Measurements from ENCODE around the gene UBALD2. TPM values are rescaled to one million over a fixed set of nuclear protein-coding genes. Genes with fewer than 3 reads are reported as not detected.
"Not testable (repeated sequence)": the region's sequence is repeated elsewhere in the genome, so short reads cannot be mapped to it uniquely, and the experiment has no call there.

Gene UBALD2
- total RNA-seq, 1 donor from 2014 or later = 38.4 TPM

DNA sequence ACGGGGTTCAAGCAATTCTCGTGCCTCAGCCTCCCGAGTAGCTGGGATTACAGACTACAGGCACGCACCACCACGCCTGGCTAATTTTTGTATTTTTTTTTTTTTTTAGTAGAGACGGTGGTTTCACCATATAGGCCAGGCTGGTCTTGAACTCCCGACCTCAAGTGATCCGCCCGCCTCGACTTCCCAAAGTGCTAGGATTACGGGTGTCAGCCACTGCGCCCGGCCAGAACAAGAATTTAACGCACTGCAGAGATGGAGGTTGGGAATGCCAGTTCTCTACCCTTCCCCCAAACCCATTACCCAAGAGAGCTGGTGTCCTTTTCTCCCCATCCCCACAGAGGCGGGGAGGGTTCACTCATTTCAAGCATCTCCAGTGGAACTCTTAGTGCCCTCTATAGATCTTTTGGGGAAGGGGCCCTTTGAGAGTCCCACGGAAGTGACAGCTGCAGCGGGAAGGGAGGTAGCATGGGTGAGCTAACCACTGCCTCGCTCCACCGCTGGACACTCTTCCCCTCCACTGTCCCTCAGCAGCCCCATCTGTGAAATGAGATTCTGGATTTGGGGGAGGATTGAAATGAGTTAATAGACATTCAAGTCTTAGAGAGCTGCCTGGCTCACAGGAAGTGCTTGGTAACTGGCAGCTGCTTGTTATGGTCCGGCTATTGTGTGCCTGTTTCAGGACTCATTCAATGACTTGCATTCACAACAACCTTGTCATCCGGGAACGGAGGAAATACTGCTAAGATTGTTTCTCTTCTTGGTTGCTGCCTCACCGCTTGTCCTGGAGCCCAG is 3.5 kb upstream of the UBALD2 start:
- no peak for DNase-seq (ENCODE audit: low spot score)

GRCh38 chr17:76262732-76263344 is 2.3 kb upstream of the UBALD2 start:
- ATAC-seq (no peak), DNase-seq (ENCODE audit: low spot score) (no peak)
- intact Hi-C loops (cut with DNase I) = no loop called here

More for the DNA sequence above, 3.5 kb upstream of the UBALD2 start:
- no peak for ATAC-seq
- intact Hi-C loops (cut with DNase I) = no loop called here

DNA sequence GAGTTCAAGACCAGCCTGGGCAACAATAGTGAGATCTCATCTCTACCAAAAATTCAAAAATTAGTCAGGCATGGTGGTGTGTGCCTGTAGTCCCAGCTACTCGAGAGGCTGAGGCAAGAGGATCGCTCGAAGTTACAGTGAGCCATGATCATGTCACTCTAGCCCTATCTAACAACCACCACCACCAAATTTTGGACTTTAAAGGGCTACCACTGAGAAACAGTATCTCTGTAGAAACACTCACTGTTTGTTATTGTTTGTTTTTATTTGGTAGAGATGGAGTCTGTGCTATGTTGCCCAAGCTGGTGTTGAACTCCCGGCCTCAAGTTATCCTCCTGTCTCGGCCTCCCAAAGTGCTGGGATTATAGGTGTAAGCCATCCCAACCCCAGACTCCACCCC is 1.3 kb upstream of the UBALD2 start:
- intact Hi-C loops (cut with DNase I) = no loop called here
- DNase-seq (ENCODE audit: low spot score) (no peak), ATAC-seq (no peak)

GRCh38 chr17:76264425-76264754 is 758 bp upstream of the UBALD2 start:
- DNase-seq (ENCODE audit: low spot score) (no peak), ATAC-seq (no peak)
- intact Hi-C loops (cut with DNase I) = no loop called here

DNA sequence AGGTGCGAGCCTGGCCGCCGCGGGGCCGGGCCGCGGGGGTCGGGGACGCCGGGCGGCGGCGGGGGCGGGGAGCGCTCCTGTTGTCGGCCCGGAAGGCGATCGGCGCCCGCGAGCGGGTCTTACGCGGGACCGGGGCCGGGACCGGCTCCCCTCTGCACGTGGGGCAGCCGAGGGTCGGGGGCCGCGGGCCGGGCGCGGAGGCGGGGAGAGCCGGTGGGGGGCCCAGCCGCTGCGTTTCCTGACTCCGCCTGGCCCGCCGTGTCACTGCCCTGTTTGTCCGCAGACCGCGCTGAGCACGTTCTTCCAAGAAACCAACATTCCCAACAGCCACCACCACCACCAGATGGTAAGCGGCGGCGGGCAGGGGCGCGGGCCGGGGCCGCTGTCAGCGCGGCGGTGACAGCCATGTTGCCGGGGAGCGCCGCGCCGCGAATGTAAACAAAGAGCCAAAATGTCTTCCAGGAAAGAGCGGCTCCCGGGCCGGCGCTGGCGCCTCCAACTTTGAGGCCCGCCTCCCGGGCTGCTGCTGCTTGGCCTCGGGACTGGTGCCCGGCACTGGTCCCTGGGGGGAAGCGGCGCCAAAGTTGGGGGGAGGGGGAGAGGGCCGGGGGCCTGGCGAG is 586 bp downstream of the UBALD2 start:
- no peak for ATAC-seq
- no peak for DNase-seq (ENCODE audit: low spot score)
- intact Hi-C loops (cut with DNase I) = no loop called here

DNA sequence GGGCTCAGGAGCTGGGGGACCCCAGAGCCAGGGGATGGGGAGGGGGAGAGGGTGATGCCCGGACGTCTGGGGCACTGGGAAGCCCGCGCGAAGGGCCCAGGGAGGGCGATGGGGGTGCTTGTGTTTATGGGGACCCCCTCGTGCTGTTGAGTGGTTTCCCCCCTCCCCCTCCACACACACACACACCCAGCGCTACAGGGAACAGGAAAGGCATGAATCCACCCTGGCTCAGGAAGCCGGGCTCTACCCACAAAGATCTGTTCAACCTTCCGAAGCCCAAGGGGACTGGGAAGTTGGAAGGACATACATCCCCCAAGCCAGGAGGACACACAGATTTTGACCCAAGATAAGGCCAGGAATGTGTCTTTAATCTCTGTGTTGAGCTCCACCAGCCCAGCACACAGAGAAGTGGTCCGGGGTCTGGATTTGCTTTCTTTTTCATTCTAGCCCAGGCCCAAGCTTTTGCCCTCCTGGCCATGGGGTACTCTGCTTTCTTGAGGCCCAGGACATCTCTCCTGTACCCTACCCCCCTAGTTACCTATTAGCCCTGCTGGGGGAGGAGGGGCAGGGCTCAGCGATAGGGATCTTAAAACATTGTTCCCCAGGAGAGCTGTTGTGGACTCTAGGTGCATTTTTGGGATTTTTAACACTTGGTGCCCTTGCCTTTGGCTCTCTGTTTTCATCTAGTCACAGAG is 1.2 kb downstream of the UBALD2 start:
- no peak for ATAC-seq
- intact Hi-C loops (cut with DNase I) = no loop called here
- no peak for DNase-seq (ENCODE audit: low spot score)

DNA sequence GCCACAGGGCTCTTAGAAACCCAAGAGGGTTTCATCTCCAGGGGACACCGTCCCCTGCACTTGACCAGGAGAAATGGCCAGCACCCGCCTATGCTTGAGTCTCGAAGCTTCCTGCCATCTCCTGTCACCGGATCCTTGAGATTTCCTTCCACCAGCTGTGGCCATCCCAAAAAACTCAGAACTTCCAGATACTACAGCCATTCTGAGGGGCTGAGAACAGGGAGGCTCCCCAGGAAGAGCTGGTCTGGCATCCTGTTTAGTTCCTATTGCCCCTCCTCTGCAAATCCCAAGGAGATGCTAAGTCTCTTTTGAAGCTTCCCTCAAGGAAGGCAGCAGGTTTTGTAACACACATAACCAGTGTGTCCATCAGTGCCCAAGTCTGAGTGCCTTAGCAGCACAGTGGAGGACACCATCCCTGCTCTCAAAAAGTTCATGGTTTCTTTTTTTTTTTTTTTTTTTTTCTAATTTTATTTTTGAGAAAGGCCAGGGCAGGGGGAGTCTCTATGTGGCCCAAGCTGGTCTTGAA is 2.0 kb downstream of the UBALD2 start:
- ATAC-seq (no peak), DNase-seq (ENCODE audit: low spot score) (no peak)
- intact Hi-C loops (cut with DNase I) = no loop called here

DNA sequence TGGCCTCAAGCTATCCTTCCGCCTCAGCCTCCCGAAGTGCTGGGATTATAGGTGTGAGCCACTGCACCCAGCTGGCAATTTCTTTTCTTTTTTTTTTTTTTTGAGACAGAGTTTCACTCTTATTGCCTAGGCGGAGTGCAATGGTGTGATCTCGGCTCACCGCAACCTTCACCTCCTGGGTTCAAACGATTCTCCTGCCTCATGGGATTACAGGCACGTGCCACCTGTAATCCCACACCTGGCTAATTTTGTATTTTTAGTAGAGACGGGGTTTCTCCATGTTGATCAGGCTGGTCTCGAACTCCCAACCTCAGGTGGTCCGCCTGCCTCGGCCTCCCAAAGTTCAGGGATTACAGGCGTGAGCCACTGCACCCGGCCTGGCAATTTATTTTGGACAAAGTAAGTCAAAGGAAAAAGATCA is 2.4 kb downstream of the UBALD2 start:
- ATAC-seq; DNase-seq (ENCODE audit: low spot score); intact Hi-C loops (cut with DNase I): not testable (repeated sequence)

DNA sequence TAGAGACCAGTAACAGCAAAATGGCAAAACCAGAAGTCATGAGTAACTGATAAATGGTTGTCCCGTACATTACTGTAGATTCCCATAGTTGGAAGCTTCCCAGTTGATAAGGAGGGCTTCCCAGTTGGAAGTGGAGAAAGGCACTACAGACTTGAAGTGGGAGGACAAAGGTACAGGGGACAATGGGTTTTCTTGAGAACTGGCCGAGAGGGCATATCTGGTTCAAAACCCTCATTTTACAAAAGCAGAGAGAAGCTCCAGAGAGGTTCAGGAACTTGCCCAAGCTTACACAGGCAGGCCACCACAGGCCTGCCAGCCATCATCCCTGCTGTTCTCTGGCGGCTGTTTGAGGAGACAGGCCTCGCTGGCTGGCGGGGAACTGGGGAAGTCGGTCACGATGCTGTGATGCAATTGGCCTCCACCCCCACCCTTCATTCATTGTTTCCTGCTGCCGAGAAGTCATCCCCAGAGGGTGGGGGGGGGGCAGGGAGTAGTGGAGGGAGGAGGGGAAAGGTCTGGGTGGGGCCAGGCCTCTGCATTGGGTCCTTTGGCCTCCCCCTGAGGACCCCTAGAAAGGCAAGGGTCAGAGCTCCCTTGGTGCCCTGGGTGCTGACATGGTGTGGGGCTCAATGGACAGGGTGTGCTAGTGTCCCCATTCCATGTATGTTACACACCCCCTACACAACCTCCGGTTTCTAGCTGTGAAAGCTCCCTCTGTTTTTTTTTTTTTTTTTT is 3.0 kb downstream of the UBALD2 start:
- DNase-seq (ENCODE audit: low spot score) (peak; percentile 87), ATAC-seq (peak; percentile 49)
- intact Hi-C loops (cut with DNase I) = no loop called here

DNA sequence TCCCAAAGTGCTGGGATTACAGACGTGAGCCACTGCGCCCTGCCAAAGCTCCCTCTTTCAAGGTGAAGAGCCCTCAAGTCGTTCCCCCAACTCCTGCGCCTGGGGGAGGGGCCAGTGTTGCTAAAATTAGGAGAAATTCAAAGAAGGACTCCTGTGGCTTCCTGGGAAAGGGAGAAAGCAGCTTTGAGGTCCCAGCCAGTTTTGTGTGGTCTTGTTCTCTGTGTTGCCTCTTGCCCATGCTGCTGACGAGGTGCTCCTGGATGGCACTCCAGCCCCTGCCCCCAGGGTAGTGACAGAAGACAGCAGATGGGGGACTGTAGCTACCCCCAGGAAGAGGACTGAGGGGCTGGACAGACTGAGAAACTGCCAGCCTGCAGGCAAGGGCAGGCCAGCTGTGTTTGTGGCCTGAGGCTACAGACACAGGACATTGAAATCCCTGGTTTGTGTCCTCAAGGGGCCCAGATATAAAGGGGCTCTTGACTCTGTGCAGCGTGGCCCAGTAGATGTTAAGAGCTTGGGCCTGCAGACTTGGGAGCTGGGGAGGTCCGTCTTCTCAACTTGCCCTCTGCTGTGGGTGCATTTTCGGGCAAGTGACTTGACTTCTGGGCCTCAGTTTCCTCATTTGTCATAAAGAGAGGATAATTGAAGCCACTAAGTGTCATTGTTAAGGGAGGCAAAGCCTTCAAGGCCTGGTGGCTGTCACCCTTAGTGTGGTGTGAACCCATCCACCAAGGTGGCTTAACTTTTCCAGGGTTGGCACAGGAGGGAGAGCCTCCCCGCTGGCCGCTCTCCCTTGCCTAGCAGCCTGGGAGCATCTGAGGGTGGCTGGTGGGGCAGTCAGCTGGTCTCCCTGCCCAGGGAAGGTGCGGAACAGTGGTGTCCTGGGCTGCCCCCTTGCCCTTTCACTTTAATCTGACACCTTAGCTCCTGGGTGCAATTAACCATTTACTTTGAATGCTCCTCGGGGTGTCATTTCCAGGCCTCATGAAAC is 4.1 kb downstream of the UBALD2 start:
- no peak for ATAC-seq
- intact Hi-C loops (cut with DNase I) = no loop called here
- DNase-seq (ENCODE audit: low spot score) = no peak

- intact Hi-C loops (cut with DNase I) = no loop called here
- no peak for ATAC-seq
- no peak for DNase-seq (ENCODE audit: low spot score)
These were observed 5.0 kb downstream of the UBALD2 start for GRCh38 chr17:76270127-76270592.

GRCh38 chr17:76270770-76271668 is 5.9 kb downstream of the UBALD2 start:
- no peak for DNase-seq (ENCODE audit: low spot score)
- no peak for ATAC-seq
- intact Hi-C loops (cut with DNase I) = no loop called here

GRCh38 chr17:76271669-76272540 is 6.8 kb downstream of the UBALD2 start:
- DNase-seq (ENCODE audit: low spot score) = no peak
- peak; percentile 7 for ATAC-seq
- intact Hi-C loops (cut with DNase I) = no loop called here

- intact Hi-C loops (cut with DNase I) = no loop called here
These were observed 7.6 kb downstream of the UBALD2 start for GRCh38 chr17:76272541-76273444.

More at GRCh38 chr17:76272541-76273444, 7.6 kb downstream of the UBALD2 start:
- ATAC-seq (peak; percentile 21), DNase-seq (ENCODE audit: low spot score) (no peak)

Data from sciatic nerve (tissue), 2 donors.